NCI-H446 (cell line): ENCODE results near the gene SLC38A9.

Experiments used
- DNase-seq, 2 experiments: peaks; one replicate each; lab custom pipeline; 2025; lab: John Stamatoyannopoulos, UW

Gene SLC38A9

GRCh38 chr5:55582256-55582655 lies 129.9 kb downstream of the SLC38A9 start:
- no peak for DNase-seq

GRCh38 chr5:55580042-55580441 lies 132.1 kb downstream of the SLC38A9 start:
- no peak for DNase-seq

- no peak for DNase-seq
Observed at GRCh38 chr5:55578771-55579170, 133.4 kb downstream of the SLC38A9 start.

GRCh38 chr5:55577353-55578060 lies 134.6 kb downstream of the SLC38A9 start:
- peak in 1 of 2 experiments; percentile 38 for DNase-seq

- DNase-seq: no peak
Observed at GRCh38 chr5:55576661-55577060, 135.5 kb downstream of the SLC38A9 start.
